GM12874 (cell line): Measurements from ENCODE around the gene SETD5.

Experiments used
- CTCF ChIP-seq: IDR thresholded peaks from 2 replicates; pipeline ENCODE4 v1.5.1; 2011; ENCODE audit warnings: low read depth, mild to moderate bottlenecking, control low read depth, low read length, moderate library complexity; ENCODE audit not compliant: insufficient read depth

The SETD5 gene

GRCh38 chr3:9385187-9386077 lies 12.0 kb upstream of the SETD5 start:
- no peak for TF ChIP-seq CTCF

- no peak for TF ChIP-seq CTCF
Observed at GRCh38 chr3:9386078-9386459, 11.3 kb upstream of the SETD5 start.

- TF ChIP-seq CTCF, result no peak
Observed at GRCh38 chr3:9386501-9387321, 10.7 kb upstream of the SETD5 start.

GRCh38 chr3:9387322-9387655 lies 10.1 kb upstream of the SETD5 start:
- TF ChIP-seq CTCF, result no peak

GRCh38 chr3:9388142-9388541 lies 9.3 kb upstream of the SETD5 start:
- no peak for TF ChIP-seq CTCF

- TF ChIP-seq CTCF, result no peak
Observed at GRCh38 chr3:9388562-9389272, 8.7 kb upstream of the SETD5 start.
